ENCODE measurements around the gene C2CD2L. TPM values are rescaled to one million over a fixed set of nuclear protein-coding genes. Genes with fewer than 3 reads are reported as not detected.

The C2CD2L gene
- total and polyA plus RNA-seq, 2 of the 4 experiments (the other 2 are of a cell fraction), result 2.2 to 8.7 TPM

- BruUV-seq (replicated peaks), result no TSS peak
- in situ Hi-C loops (cut with MboI; ENCODE audit: low sequenced_read_pairs), result no loop called here
- peaks cover 1% of the 10 kb centered on the region; the same call in 1 of the 2 replicates for H3K4me1 ChIP-seq (ENCODE audit: control insufficient read depth, insufficient read depth, low read length)
- H2AFZ ChIP-seq (replicated peaks; ENCODE audit: low read length, poor library complexity), result peak overlapping the region; percentile 99
- peak overlapping the region; percentile 65 for H4K91ac ChIP-seq (ENCODE audit: insufficient read depth, low read depth, low read length)
- peak overlapping the region; percentile 43 for H3K4me3 ChIP-seq (ENCODE audit: insufficient read depth, low read depth, low read length)
- WGBS, 2 experiments (ENCODE audit: extremely low coverage in 2 of 2, insufficient read length in 1 of 2), result 9% methylated on average over 4 of the region's 5 CpGs; no CpG with 5 or more reads in 1 of the 2 experiments
- peaks cover 11% of the 10 kb centered on the region for H3K36me3 ChIP-seq (ENCODE audit: control insufficient read depth, insufficient read depth, low read length)
- H3K79me1 ChIP-seq (ENCODE audit: low read depth in 1 of 2, low read length in 2 of 2), result peaks cover 15 to 34% of the 10 kb centered on the region in 2 experiments
- H2BK15ac ChIP-seq (ENCODE audit: low read depth, low read length), result peak overlapping the region; percentile 6; the same call in 1 of the 3 replicates
- no peaks in the 10 kb centered on the region for H3K27me3 ChIP-seq (ENCODE audit: control insufficient read depth, insufficient read depth, low read length)
- ChIA-PET POLR2A (ENCODE audit: unreplicated experiment) (no interaction called here), CTCF (no interaction called here)
- peak overlapping the region; percentile 21; the same call in 1 of the 2 replicates for H2BK120ac ChIP-seq (ENCODE audit: low read depth, low read length)
- H3K9me3 ChIP-seq (ENCODE audit: control insufficient read depth, insufficient read depth, low read length), result no peaks in the 10 kb centered on the region
- peak overlapping the region; percentile 87 for H3K4ac ChIP-seq (ENCODE audit: low read depth, low read length)
- TF ChIP-seq MAFK (IDR thresholded peaks at IDR 0.05; ENCODE audit: low read depth, low read length) (no peak), FOS (IDR thresholded peaks at IDR 0.05; ENCODE audit: low read depth, low read length) (no peak), MXI1 (IDR thresholded peaks at IDR 0.05; ENCODE audit: borderline replicate concordance, low read depth, low read length) (no peak), SMC3 (IDR thresholded peaks at IDR 0.05; ENCODE audit: low read depth, low read length) (no peak), RFX5 (IDR thresholded peaks at IDR 0.05; ENCODE audit: low read depth, low read length) (no peak), MAZ (IDR thresholded peaks at IDR 0.05; ENCODE audit: borderline replicate concordance, low read depth, low read length) (no peak), NFE2L2 (IDR thresholded peaks at IDR 0.05; ENCODE audit: low read depth, low read length) (no peak), CEBPB (IDR thresholded peaks at IDR 0.05; ENCODE audit: low read depth, low read length) (no peak), RAD21 (IDR thresholded peaks at IDR 0.05; ENCODE audit: low read length) (no peak), ELK1 (IDR thresholded peaks at IDR 0.05; ENCODE audit: borderline replicate concordance, low read depth, low read length) (no peak), RCOR1 (IDR thresholded peaks at IDR 0.05; ENCODE audit: insufficient replicate concordance, low read length) (no peak), POLR2A (IDR thresholded peaks at IDR 0.05; ENCODE audit: low read depth, low read length) (no peak), USF2 (IDR thresholded peaks at IDR 0.05; ENCODE audit: low read depth, low read length) (no peak), CHD1 (IDR thresholded peaks at IDR 0.05; ENCODE audit: low read depth, low read length) (no peak), CTCF (conservative IDR thresholded peaks at IDR 0.05; ENCODE audit: low read depth, low read length) (no peak)
- peak overlapping the region; percentile 72 for H3K4me2 ChIP-seq (ENCODE audit: low read depth, low read length)
- dilution Hi-C loops (cut with HindIII; ENCODE audit: low sequenced_read_pairs, unreplicated experiment), result no loop called here
- H3K18ac ChIP-seq (ENCODE audit: low read depth, low read length), result peak overlapping the region; percentile 20
- peak overlapping the region; percentile 91 for H3K14ac ChIP-seq (replicated peaks; ENCODE audit: low read depth, low read length)
- peak; percentile 70 for DNase-seq
- peak overlapping the region; percentile 86 for H2AK9ac ChIP-seq (replicated peaks; ENCODE audit: low read depth, low read length, poor library complexity)
- H3K56ac ChIP-seq (ENCODE audit: extremely low read depth, insufficient read depth, low read length), result peak overlapping the region; percentile 65
- peak overlapping the region; percentile 66 for H3K9ac ChIP-seq (ENCODE audit: low read depth, low read length)
- peak overlapping the region; percentile 76 to 98 for H4K8ac ChIP-seq (ENCODE audit: low read depth in 2 of 2, low read length in 2 of 2)
- peak overlapping the region; percentile 69 for H2AK5ac ChIP-seq (ENCODE audit: low read depth, low read length)
- no peaks in the 10 kb centered on the region; the same call in 1 of the 2 replicates for H4K20me1 ChIP-seq (ENCODE audit: insufficient read depth, low read length)
- H2BK5ac ChIP-seq (ENCODE audit: low read depth, low read length, poor library complexity, severe bottlenecking), result peak overlapping the region; percentile 66
- ATAC-seq (ENCODE audit: low read depth), result peak; percentile 12
- H3K9me1 ChIP-seq (ENCODE audit: insufficient read depth, low read length), result peaks cover 4% of the 10 kb centered on the region
- intact Hi-C loops (cut with micrococcal nuclease), result no loop called here
- H3K27ac ChIP-seq (ENCODE audit: insufficient read depth, low read length), result peak overlapping the region; percentile 60
- H3K23ac ChIP-seq (ENCODE audit: low read depth, low read length), result peak overlapping the region; percentile 91
- H4K5ac ChIP-seq (ENCODE audit: low read depth, low read length), result peak overlapping the region; percentile 59
- H2BK20ac ChIP-seq (ENCODE audit: low read depth, low read length), result no peak overlapping the region
These were observed 13.5 kb downstream of the C2CD2L start for GRCh38 chr11:119120639-119121007.
